Natural killer cell treated with Interleukin-12 subunit alpha and Interleukin-12 subunit beta and Interleukin-15 and Interleukin-18, amount 100 ng/mL, for 72 hours (primary cell): Measurements from ENCODE around the gene SIT1. TPM values are rescaled to one million over a fixed set of nuclear protein-coding genes. Genes with fewer than 3 reads are reported as not detected.

Experiments used
- ATAC-seq, 2 donors: fragments of 150-1000 bp; cut with Tn5 transposase in 1 of 2; sonication (Bioruptor Pico), chemical (Tn5 transposase) in 1 of 2; 2 replicates each; pipeline ENCODE4 v1.10.0; 2021
- DNase-seq: peaks from one replicate; pipeline ENCODE4 v3.0.0; 2022; ENCODE audit warnings: low spot score
- H3K27ac Mint-ChIP-seq, 2 donors: 1 replicate in 1 of 2; 2 replicates in 1 of 2; pipeline ENCODE4 v1.8.0; 2022; ENCODE audit warnings: mixed read lengths in 2 of 2, mild to moderate bottlenecking in 1 of 2, moderate library complexity in 1 of 2
- H3K27me3 Mint-ChIP-seq, 2 donors: 1 replicate in 1 of 2; 2 replicates in 1 of 2; pipeline ENCODE4 v1.8.0; 2022; ENCODE audit warnings: mixed read lengths in 2 of 2
- H3K36me3 Mint-ChIP-seq: one replicate; pipeline ENCODE4 v1.8.0; 2022; ENCODE audit warnings: mixed read lengths
- H3K4me1 Mint-ChIP-seq, 2 donors: 1 replicate in 1 of 2; 2 replicates in 1 of 2; pipeline ENCODE4 v1.8.0; 2022; ENCODE audit warnings: low read depth in 2 of 2, mixed read lengths in 2 of 2, mild to moderate bottlenecking in 1 of 2
- H3K4me3 Mint-ChIP-seq: one replicate; pipeline ENCODE4 v1.8.0; 2022; ENCODE audit warnings: mixed read lengths
- H3K9me3 Mint-ChIP-seq: 2 replicates; pipeline ENCODE4 v1.8.0; 2022; ENCODE audit warnings: mixed read lengths
- total RNA-seq, 2 donors: library from RNA; stranded (reverse); gene quantifications; one replicate each; pipeline ENCODE4 v1.2.3, GENCODE V29; 2022

SIT1 gene
- total RNA-seq, 2 donors from 2014 or later: 3.5 to 7.1 TPM

- Mint-ChIP-seq H3K9me3 (no peaks in the 10 kb centered on the region), H3K4me3 (peak overlapping the region; percentile 58), H3K36me3 (no peaks in the 10 kb centered on the region), H3K27ac (peak overlapping the region in 1 of 2 donors; percentile 50), H3K27me3 (peaks cover 8 to 10% of the 10 kb centered on the region in 2 donors), H3K4me1 (peaks cover 11 to 12% of the 10 kb centered on the region in 2 donors)
- DNase-seq (peak; percentile 64), ATAC-seq (peak; percentile 57 to 83)
Observed at GRCh38 chr9:35675732-35676392, 25.1 kb upstream of the SIT1 start.

GRCh38 chr9:35675204-35675603 is 24.5 kb upstream of the SIT1 start:
- DNase-seq (no peak), ATAC-seq (no peak)
- H3K27me3 Mint-ChIP-seq: peaks cover 8 to 10% of the 10 kb centered on the region in 2 donors
- H3K9me3 Mint-ChIP-seq: no peaks in the 10 kb centered on the region
- H3K27ac Mint-ChIP-seq: no peak overlapping the region
- peak overlapping the region; percentile 15 for H3K4me3 Mint-ChIP-seq
- no peaks in the 10 kb centered on the region for H3K36me3 Mint-ChIP-seq
- H3K4me1 Mint-ChIP-seq: peaks cover 11 to 12% of the 10 kb centered on the region in 2 donors

- H3K27me3 Mint-ChIP-seq: peaks cover 8 to 10% of the 10 kb centered on the region in 2 donors
- ATAC-seq (no peak), DNase-seq (no peak)
- H3K4me3 Mint-ChIP-seq: peak overlapping the region; percentile 38
- H3K27ac Mint-ChIP-seq: peak overlapping the region in 1 of 2 donors; percentile 8
- H3K9me3 Mint-ChIP-seq: no peaks in the 10 kb centered on the region
- no peaks in the 10 kb centered on the region for H3K36me3 Mint-ChIP-seq
- peaks cover 11 to 12% of the 10 kb centered on the region in 2 donors for H3K4me1 Mint-ChIP-seq
Observed at GRCh38 chr9:35674025-35674361, 23.3 kb upstream of the SIT1 start.

- H3K27ac Mint-ChIP-seq: peak within 1 kb of the TSS in 1 of 2 donors; percentile 8
- peaks cover 11 to 12% of the 10 kb centered on the region in 2 donors for H3K4me1 Mint-ChIP-seq
- no peak for ATAC-seq
Observed at GRCh38 chr9:35673132-35674024, 22.6 kb upstream of the SIT1 start, which contains the start of gene CA9. TSS of gene CA9 (plus strand) at chr9:35673928. CDS start at chr9:35673960, 32 bp downstream.

GRCh38 chr9:35669331-35670145 is 18.8 kb upstream of the SIT1 start:
- no peak overlapping the region for H3K27ac Mint-ChIP-seq
- H3K9me3 Mint-ChIP-seq: no peaks in the 10 kb centered on the region
- DNase-seq (no peak), ATAC-seq (no peak)
- H3K36me3 Mint-ChIP-seq: no peaks in the 10 kb centered on the region
- no peak overlapping the region for H3K4me3 Mint-ChIP-seq
- H3K4me1 Mint-ChIP-seq: peaks cover 16 to 17% of the 10 kb centered on the region in 2 donors
- peaks cover 6% of the 10 kb centered on the region in 2 donors for H3K27me3 Mint-ChIP-seq

More at GRCh38 chr9:35673132-35674024, 22.6 kb upstream of the SIT1 start, which contains the start of gene CA9:
- Mint-ChIP-seq H3K9me3 (no peaks in the 10 kb centered on the region), H3K27me3 (peaks cover 8 to 10% of the 10 kb centered on the region in 2 donors), H3K36me3 (no peaks in the 10 kb centered on the region), H3K4me3 (peak within 1 kb of the TSS; percentile 38)
- no peak for DNase-seq

GRCh38 chr9:35667939-35668338 is 17.2 kb upstream of the SIT1 start:
- Mint-ChIP-seq H3K9me3 (no peaks in the 10 kb centered on the region), H3K36me3 (no peaks in the 10 kb centered on the region), H3K4me1 (peaks cover 18 to 23% of the 10 kb centered on the region in 2 donors), H3K27me3 (no peaks in the 10 kb centered on the region), H3K4me3 (no peak overlapping the region), H3K27ac (no peak overlapping the region)
- DNase-seq (no peak), ATAC-seq (no peak)

GRCh38 chr9:35666549-35666948 is 15.8 kb upstream of the SIT1 start:
- ATAC-seq: no peak
- H3K27me3 Mint-ChIP-seq: no peaks in the 10 kb centered on the region
- H3K9me3 Mint-ChIP-seq: no peaks in the 10 kb centered on the region
- DNase-seq: no peak
- H3K36me3 Mint-ChIP-seq: no peaks in the 10 kb centered on the region
- H3K4me3 Mint-ChIP-seq: no peak overlapping the region
- H3K27ac Mint-ChIP-seq: no peak overlapping the region
- H3K4me1 Mint-ChIP-seq: peaks cover 32 to 37% of the 10 kb centered on the region in 2 donors

- H3K36me3 Mint-ChIP-seq: no peaks in the 10 kb centered on the region
- peaks cover 33 to 37% of the 10 kb centered on the region in 2 donors for H3K4me1 Mint-ChIP-seq
- peak overlapping the region; percentile 88 for H3K4me3 Mint-ChIP-seq
- H3K27ac Mint-ChIP-seq: no peak overlapping the region
- ATAC-seq (no peak), DNase-seq (no peak)
- H3K9me3 Mint-ChIP-seq: no peaks in the 10 kb centered on the region
- H3K27me3 Mint-ChIP-seq: no peaks in the 10 kb centered on the region
Observed at GRCh38 chr9:35666045-35666444, 15.3 kb upstream of the SIT1 start.

GRCh38 chr9:35665471-35665818 is 14.7 kb upstream of the SIT1 start:
- H3K27me3 Mint-ChIP-seq: no peaks in the 10 kb centered on the region
- H3K4me1 Mint-ChIP-seq: peaks cover 39 to 43% of the 10 kb centered on the region in 2 donors
- H3K36me3 Mint-ChIP-seq: no peaks in the 10 kb centered on the region
- peak overlapping the region; percentile 33 to 80 for H3K27ac Mint-ChIP-seq
- no peaks in the 10 kb centered on the region for H3K9me3 Mint-ChIP-seq
- peak overlapping the region; percentile 88 for H3K4me3 Mint-ChIP-seq
- no peak for ATAC-seq
- no peak for DNase-seq

GRCh38 chr9:35664531-35665470 is 14.1 kb upstream of the SIT1 start, which contains the start of gene ARHGEF39:
TSS of gene ARHGEF39 (minus strand) at chr9:35665195. CDS start at chr9:35665169, 26 bp downstream.
- peak within 1 kb of the TSS; percentile 88 for H3K4me3 Mint-ChIP-seq
- no peaks in the 10 kb centered on the region for H3K27me3 Mint-ChIP-seq
- no peaks in the 10 kb centered on the region for H3K36me3 Mint-ChIP-seq
- peak; percentile 93 to 95 for ATAC-seq
- DNase-seq: peak; percentile 90
- H3K27ac Mint-ChIP-seq: peak within 1 kb of the TSS; percentile 33 to 80
- peaks cover 43 to 50% of the 10 kb centered on the region in 2 donors for H3K4me1 Mint-ChIP-seq
- no peaks in the 10 kb centered on the region for H3K9me3 Mint-ChIP-seq

- DNase-seq (no peak), ATAC-seq (no peak)
- Mint-ChIP-seq H3K27ac (peak overlapping the region; percentile 34 to 68), H3K9me3 (no peaks in the 10 kb centered on the region), H3K27me3 (no peaks in the 10 kb centered on the region), H3K4me1 (peaks cover 61 to 65% of the 10 kb centered on the region in 2 donors), H3K4me3 (peak overlapping the region; percentile 88), H3K36me3 (peaks cover 6% of the 10 kb centered on the region)
Observed at GRCh38 chr9:35662437-35662836, 11.7 kb upstream of the SIT1 start.

- DNase-seq: no peak
- no peak for ATAC-seq
- H3K27me3 Mint-ChIP-seq: no peaks in the 10 kb centered on the region
- H3K36me3 Mint-ChIP-seq: peaks cover 6% of the 10 kb centered on the region
- peak overlapping the region; percentile 34 to 68 for H3K27ac Mint-ChIP-seq
- H3K4me3 Mint-ChIP-seq: peak overlapping the region; percentile 88
- peaks cover 67 to 71% of the 10 kb centered on the region in 2 donors for H3K4me1 Mint-ChIP-seq
- no peaks in the 10 kb centered on the region for H3K9me3 Mint-ChIP-seq
Observed at GRCh38 chr9:35661756-35662350, 11.1 kb upstream of the SIT1 start.
